ENCODE measurements around the gene DESI2. TPM values are rescaled to one million over a fixed set of nuclear protein-coding genes. Genes with fewer than 3 reads are reported as not detected.
A peak's percentile ranks its signal among the peaks of the same experiment; 100 is the strongest.

Gene DESI2
- total RNA-seq, 1 donor, result 42.0 TPM

- H2AFZ ChIP-seq (ENCODE audit: low read length), result no peak overlapping the region
- no peaks in the 10 kb centered on the region for H3K79me2 ChIP-seq (ENCODE audit: insufficient read depth, low read length)
- TF ChIP-seq CTCF (IDR thresholded peaks at IDR 0.05; ENCODE audit: extremely low read depth, low read depth, low read length), result no peak
- H3K4me1 ChIP-seq (ENCODE audit: insufficient read depth, low read length), result peaks cover 6% of the 10 kb centered on the region
- DNase-seq (ENCODE audit: insufficient read length, low spot score, missing footprints), result peak; percentile 63
- H4K20me1 ChIP-seq (ENCODE audit: insufficient read depth, low read length), result no peaks in the 10 kb centered on the region
- no peaks in the 10 kb centered on the region for H3K27me3 ChIP-seq (ENCODE audit: insufficient read depth, low read length)
- H3K9me3 ChIP-seq (ENCODE audit: low read depth, low read length), result no peaks in the 10 kb centered on the region
- no peak overlapping the region for H3K27ac ChIP-seq (ENCODE audit: low read depth, low read length)
- H3K4me3 ChIP-seq (ENCODE audit: insufficient read depth, low read length), result no peak overlapping the region
- H3K4me2 ChIP-seq (ENCODE audit: insufficient read depth, low read length), result no peak overlapping the region
- H3K36me3 ChIP-seq (ENCODE audit: insufficient read depth, low read length), result no peaks in the 10 kb centered on the region
Measured at GRCh38 chr1:244727871-244728474, 75.0 kb downstream of the DESI2 start.

GRCh38 chr1:244730153-244730933 is 77.4 kb downstream of the DESI2 start:
- H3K9me3 ChIP-seq (ENCODE audit: low read depth, low read length), result no peaks in the 10 kb centered on the region
- peak; percentile 93 for DNase-seq (ENCODE audit: insufficient read length, low spot score, missing footprints)
- H3K79me2 ChIP-seq (ENCODE audit: insufficient read depth, low read length), result no peaks in the 10 kb centered on the region
- peaks cover 6% of the 10 kb centered on the region for H3K4me1 ChIP-seq (ENCODE audit: insufficient read depth, low read length)
- no peak for TF ChIP-seq CTCF (IDR thresholded peaks at IDR 0.05; ENCODE audit: extremely low read depth, low read depth, low read length)
- H2AFZ ChIP-seq (ENCODE audit: low read length), result peak overlapping the region; percentile 88
- H3K36me3 ChIP-seq (ENCODE audit: insufficient read depth, low read length), result no peaks in the 10 kb centered on the region
- no peaks in the 10 kb centered on the region for H3K27me3 ChIP-seq (ENCODE audit: insufficient read depth, low read length)
- peak overlapping the region; percentile 88 for H3K4me2 ChIP-seq (ENCODE audit: insufficient read depth, low read length)
- no peaks in the 10 kb centered on the region for H4K20me1 ChIP-seq (ENCODE audit: insufficient read depth, low read length)
- H3K27ac ChIP-seq (ENCODE audit: low read depth, low read length), result no peak overlapping the region
- peak overlapping the region; percentile 75 for H3K4me3 ChIP-seq (ENCODE audit: insufficient read depth, low read length)

- no peaks in the 10 kb centered on the region for H4K20me1 ChIP-seq (ENCODE audit: insufficient read depth, low read length)
- H3K27ac ChIP-seq (ENCODE audit: low read depth, low read length), result no peak overlapping the region
- no peak for DNase-seq (ENCODE audit: insufficient read length, low spot score, missing footprints)
- H3K36me3 ChIP-seq (ENCODE audit: insufficient read depth, low read length), result no peaks in the 10 kb centered on the region
- peak overlapping the region; percentile 36 for H2AFZ ChIP-seq (ENCODE audit: low read length)
- H3K4me1 ChIP-seq (ENCODE audit: insufficient read depth, low read length), result peaks cover 6% of the 10 kb centered on the region
- no peaks in the 10 kb centered on the region for H3K27me3 ChIP-seq (ENCODE audit: insufficient read depth, low read length)
- H3K79me2 ChIP-seq (ENCODE audit: insufficient read depth, low read length), result no peaks in the 10 kb centered on the region
- TF ChIP-seq CTCF (IDR thresholded peaks at IDR 0.05; ENCODE audit: extremely low read depth, low read depth, low read length), result no peak
- peak overlapping the region; percentile 75 for H3K4me3 ChIP-seq (ENCODE audit: insufficient read depth, low read length)
- H3K9me3 ChIP-seq (ENCODE audit: low read depth, low read length), result no peaks in the 10 kb centered on the region
- peak overlapping the region; percentile 88 for H3K4me2 ChIP-seq (ENCODE audit: insufficient read depth, low read length)
Measured at GRCh38 chr1:244730934-244731434, 78.1 kb downstream of the DESI2 start.

GRCh38 chr1:244731651-244732050 is 78.7 kb downstream of the DESI2 start:
- Histone ChIP-seq H3K79me2 (ENCODE audit: insufficient read depth, low read length) (no peaks in the 10 kb centered on the region), H3K4me2 (ENCODE audit: insufficient read depth, low read length) (no peak overlapping the region)
- TF ChIP-seq CTCF (IDR thresholded peaks at IDR 0.05; ENCODE audit: extremely low read depth, low read depth, low read length), result no peak

More at GRCh38 chr1:244731651-244732050, 78.7 kb downstream of the DESI2 start:
- Histone ChIP-seq H3K36me3 (ENCODE audit: insufficient read depth, low read length) (no peaks in the 10 kb centered on the region), H3K27ac (ENCODE audit: low read depth, low read length) (no peak overlapping the region), H3K4me1 (ENCODE audit: insufficient read depth, low read length) (peaks cover 6% of the 10 kb centered on the region), H2AFZ (ENCODE audit: low read length) (no peak overlapping the region), H4K20me1 (ENCODE audit: insufficient read depth, low read length) (no peaks in the 10 kb centered on the region), H3K9me3 (ENCODE audit: low read depth, low read length) (no peaks in the 10 kb centered on the region), H3K4me3 (ENCODE audit: insufficient read depth, low read length) (no peak overlapping the region), H3K27me3 (ENCODE audit: insufficient read depth, low read length) (no peaks in the 10 kb centered on the region)
- DNase-seq (ENCODE audit: insufficient read length, low spot score, missing footprints), result no peak

Measured in osteoblast (primary cell).